Immature natural killer cell (primary cell): ENCODE results near the gene RNF6. TPM values are rescaled to one million over a fixed set of nuclear protein-coding genes. Genes with fewer than 3 reads are reported as not detected.

Source experiments
- DNase-seq, 3 donors: peaks; one replicate each; pipeline ENCODE4 v3.0.0; 2022; ENCODE audit warnings: mixed read lengths in 1 of 3
- H3K27ac Mint-ChIP-seq, 6 donors: one replicate each; pipeline ENCODE4 v1.8.0; 2020; ENCODE audit warnings: mixed read lengths in 6 of 6, mild to moderate bottlenecking in 5 of 6, inconsistent platforms in 4 of 6, moderate library complexity in 3 of 6
- H3K27me3 Mint-ChIP-seq, 3 donors: one replicate each; pipeline ENCODE4 v1.8.0; 2020 to 2021; ENCODE audit warnings: low read depth in 3 of 3, mild to moderate bottlenecking in 3 of 3, mixed read lengths in 3 of 3, moderate library complexity in 3 of 3, inconsistent platforms in 1 of 3
- H3K36me3 Mint-ChIP-seq, 3 donors: one replicate each; pipeline ENCODE4 v1.8.0; 2020; ENCODE audit warnings: mixed read lengths in 3 of 3, inconsistent platforms in 2 of 3, mild to moderate bottlenecking in 2 of 3
- H3K4me1 Mint-ChIP-seq, 2 donors: one replicate each; pipeline ENCODE4 v1.8.0; 2020; ENCODE audit warnings: inconsistent platforms in 2 of 2, mild to moderate bottlenecking in 2 of 2, mixed read lengths in 2 of 2, moderate library complexity in 1 of 2
- H3K4me3 Mint-ChIP-seq, 5 donors: one replicate each; pipeline ENCODE4 v1.8.0; 2020; ENCODE audit warnings: mild to moderate bottlenecking in 5 of 5, mixed read lengths in 5 of 5, inconsistent platforms in 3 of 5, moderate library complexity in 3 of 5
- H3K9me3 Mint-ChIP-seq, 6 donors: one replicate each; pipeline ENCODE4 v1.8.0; 2020; ENCODE audit warnings: mild to moderate bottlenecking in 6 of 6, mixed read lengths in 6 of 6, inconsistent platforms in 4 of 6, moderate library complexity in 3 of 6
- polyA plus RNA-seq, 3 donors: library from polyadenylated mRNA; unstranded; fragments of 300-500 nt; fragmentation: Illumina TruSeq; gene quantifications; one replicate each; pipeline ENCODE4 v1.2.3, GENCODE V29; 2021

RNF6 gene
- polyA plus RNA-seq, 3 donors from 2014 or later: 23.0 to 53.1 (median 31.2) TPM

DNA sequence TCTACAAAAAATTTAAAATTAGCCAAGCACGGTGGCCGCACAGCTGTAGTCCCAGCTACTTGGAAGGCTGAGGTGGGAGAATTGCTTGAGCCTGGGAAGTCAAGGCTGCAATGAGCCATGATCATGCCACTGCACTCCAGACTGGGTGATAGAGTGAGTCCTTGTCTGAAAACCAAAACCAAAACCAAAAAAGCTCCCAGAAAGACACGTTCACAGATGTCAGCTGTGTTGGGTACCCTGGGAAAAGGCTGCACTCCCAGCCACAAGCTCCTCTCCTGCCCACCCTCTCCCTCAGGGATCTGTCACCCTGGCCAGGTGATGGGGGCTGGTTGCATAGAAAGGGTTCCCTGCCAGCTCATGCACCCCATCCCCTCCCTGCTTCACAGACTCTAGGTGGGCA, 53.3 kb downstream of the RNF6 start:
- Mint-ChIP-seq H3K4me1 (no peaks in the 10 kb centered on the region), H3K27ac (no peak overlapping the region), H3K36me3 (no peaks in the 10 kb centered on the region), H3K4me3 (no peak overlapping the region), H3K27me3 (peaks cover 0 to 7% (median 5%) of the 10 kb centered on the region in 3 donors), H3K9me3 (peaks cover 0 to 1% (median 0%) of the 10 kb centered on the region in 6 donors)
- no peak for DNase-seq

DNA sequence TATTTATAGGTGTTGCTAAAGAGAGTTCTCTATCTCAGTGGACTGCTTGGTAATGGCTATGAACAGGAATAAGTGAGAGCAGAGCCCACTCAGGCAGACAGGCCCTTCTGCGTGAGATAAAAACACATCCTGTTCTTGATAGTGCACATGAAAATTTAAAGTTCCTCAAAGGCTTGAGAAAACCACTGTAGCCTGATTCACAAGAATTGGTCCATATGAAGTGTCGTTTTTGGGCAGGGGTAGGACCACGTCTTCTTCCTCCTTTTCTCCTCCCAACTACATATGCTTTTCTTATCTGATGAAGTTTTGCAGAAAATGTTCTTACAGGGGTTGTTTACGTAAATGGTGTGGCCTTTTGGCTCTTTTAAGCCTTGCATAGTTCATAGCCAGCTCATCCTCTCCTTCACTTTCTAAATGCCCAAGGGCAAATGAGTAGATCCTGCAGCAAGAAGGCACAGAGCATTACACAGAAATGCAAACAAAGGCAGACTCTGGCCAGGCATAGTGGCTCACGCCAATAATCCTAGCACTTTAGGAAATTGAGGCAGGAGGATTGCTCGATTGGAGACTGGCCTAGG, 53.8 kb downstream of the RNF6 start:
- Mint-ChIP-seq H3K4me3 (no peak overlapping the region), H3K9me3 (peaks cover 0 to 1% (median 0%) of the 10 kb centered on the region in 6 donors), H3K27me3 (peaks cover 0 to 7% (median 4%) of the 10 kb centered on the region in 3 donors), H3K36me3 (no peaks in the 10 kb centered on the region), H3K4me1 (no peaks in the 10 kb centered on the region), H3K27ac (no peak overlapping the region)
- no peak for DNase-seq

GRCh38 chr13:26163812-26164211, 58.3 kb downstream of the RNF6 start:
- Mint-ChIP-seq H3K27me3 (peaks cover 0 to 7% (median 4%) of the 10 kb centered on the region in 3 donors), H3K4me1 (no peaks in the 10 kb centered on the region), H3K4me3 (no peak overlapping the region), H3K36me3 (no peaks in the 10 kb centered on the region), H3K27ac (no peak overlapping the region), H3K9me3 (peaks cover 0 to 1% (median 0%) of the 10 kb centered on the region in 6 donors)
- no peak for DNase-seq

Other genes starting within 250 kb of the RNF6 start
- gene SHISA2, start 170.3 kb downstream of the RNF6 start, polyA plus RNA-seq: not detected
- 1 to 10 TPM; 1.6 to 5.2 (median 1.7) TPM for gene CDK8, start 31.8 kb upstream of the RNF6 start, polyA plus RNA-seq